K562 (cell line): ENCODE data around the gene ARHGAP32. TPM values are rescaled to one million over a fixed set of nuclear protein-coding genes. Genes with fewer than 3 reads are reported as not detected.

ENCODE experiments used
- ARID3A ChIP-seq: IDR thresholded peaks from 2 replicates; pipeline ENCODE4 v1.6.1; 2012; ENCODE audit warnings: low read depth, low read length, improper control_type of control experiment, borderline replicate concordance
- CBX3 ChIP-seq, 2 experiments: IDR thresholded peaks; 1 replicate in 1 of 2; 2 replicates in 1 of 2; pipeline ENCODE4 v1.6.1; 2012; ENCODE audit warnings: inconsistent platforms in 2 of 2, low read length in 2 of 2, borderline replicate concordance in 1 of 2, control low read depth in 1 of 2
- NCOA1 ChIP-seq: fragments of 450-650 bp; IDR thresholded peaks from 2 replicates; pipeline ENCODE4 v1.6.1; 2016; ENCODE audit warnings: low read depth
- RBM15 ChIP-seq: fragments of 200-400 bp; formaldehyde crosslinking; IDR thresholded peaks from 2 replicates; pipeline ENCODE4 v1.6.1; 2018; ENCODE audit warnings: mild to moderate bottlenecking, low read length, moderate library complexity; ENCODE audit not compliant: insufficient read depth
- U2AF1 ChIP-seq: fragments of 200-400 bp; formaldehyde crosslinking; optimal IDR thresholded peaks from 2 replicates; pipeline ENCODE3; 2017; ENCODE audit warnings: mild to moderate bottlenecking, low read depth, low read length, moderate library complexity
- ZBTB26 ChIP-seq: fragments of 450-650 bp; formaldehyde crosslinking; IDR thresholded peaks from 2 replicates; pipeline ENCODE4 v1.4.0; 2022; ENCODE audit warnings: missing genetic modification characterization
- ZBTB34 ChIP-seq: fragments of 250-450 bp; sonication (Bioruptor Pico); IDR thresholded peaks from 2 replicates; pipeline ENCODE4 v1.8.0; 2021; ENCODE audit warnings: mild to moderate bottlenecking, moderate library complexity
- ZNF274 ChIP-seq: IDR thresholded peaks from 2 replicates; pipeline ENCODE4 v1.6.1; 2011; ENCODE audit warnings: low read depth, mild to moderate bottlenecking, low read length, moderate library complexity, borderline replicate concordance
- ZNF583 ChIP-seq: fragments of 250-450 bp; sonication (Bioruptor Pico); IDR thresholded peaks from 2 replicates; pipeline ENCODE4 v1.4.0; 2020
- polyA plus RNA-seq, 8 experiments: library from polyadenylated mRNA; depleted of rRNA in 4 of 8; stranded (reverse) in 5 of 8; unstranded in 3 of 8; fragments of >200 nt; fragmentation: Nextera tagmentation in 2 of 8; fragmentation: Illumina TruSeq in 1 of 8; extraction: Ambion mirVana in 2 of 8; extraction: Trizol in 1 of 8; gene quantifications; 2 replicates each; pipeline versions ENCODE4 v1.2.1 to v1.2.3, GENCODE V29; 2011 to 2014; ENCODE audit warnings: inconsistent platforms in 1 of 8, missing spikeins in 1 of 8
- total RNA-seq, 7 experiments: library from RNA; depleted of rRNA in 6 of 7; stranded (reverse); fragments of >200 nt in 6 of 7; fragmentation: Illumina TruSeq in 2 of 7; extraction: Trizol in 2 of 7; gene quantifications; 2 replicates each; pipeline versions ENCODE4 v1.2.1 to v1.2.3, GENCODE V29; 2011 to 2021; ENCODE audit warnings: low replicate concordance in 1 of 7

Gene ARHGAP32
- total and polyA plus RNA-seq, 9 of the 15 experiments (the other 6 are each of a cell fraction or from before 2014, with no cell fraction given), result 0.18 TPM; not detected in 8

GRCh38 chr11:129115652-129116586 is 76.2 kb downstream of the ARHGAP32 start (continued):
- TF ChIP-seq ZBTB34 (CRISPR knock-in tag), result no peak
- TF ChIP-seq RBM15, result no peak
- TF ChIP-seq NCOA1, result no peak
- no peak for TF ChIP-seq ZBTB26 (CRISPR knock-in tag)
- TF ChIP-seq ZNF274, result no peak
- TF ChIP-seq ARID3A, result no peak
- no peak for TF ChIP-seq CBX3 (IDR thresholded peaks at IDR 0.05; ENCODE audit: borderline replicate concordance in 1 of 2, low read length in 2 of 2)
- TF ChIP-seq ZNF583 (CRISPR knock-in tag), result no peak
- TF ChIP-seq U2AF1, result no peak
